ENCODE data around the gene ITGA11.

The ITGA11 gene

DNA sequence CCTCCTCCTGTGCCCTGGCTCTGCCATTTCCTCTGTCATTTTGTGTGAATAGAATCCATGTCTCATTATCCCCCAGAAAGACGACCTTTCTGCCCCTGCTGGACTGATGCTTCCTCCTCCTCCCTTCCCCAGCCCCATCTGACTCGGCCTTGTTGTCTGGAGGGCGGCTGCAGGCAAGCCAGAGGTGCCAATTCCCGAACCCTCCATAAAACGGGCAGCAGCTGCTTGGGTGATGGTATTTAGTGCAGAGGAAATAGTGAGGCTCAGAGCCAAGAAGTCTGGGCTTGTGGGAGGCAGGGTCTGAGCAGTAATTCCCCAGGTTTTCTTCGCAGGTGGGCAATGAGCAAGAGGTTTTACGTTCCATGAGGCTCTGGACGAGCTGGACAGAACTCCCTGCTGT lies 71.2 kb downstream of the ITGA11 start:
- Mint-ChIP-seq H3K9me3 (no peaks in the 10 kb centered on the region), H3K4me3 (no peak overlapping the region), H3K27me3 (peaks cover 0 to 5% of the 10 kb centered on the region in 2 donors), H3K27ac (no peak overlapping the region), H3K36me3 (ENCODE audit: insufficient read depth) (no peaks in the 10 kb centered on the region), H3K4me1 (ENCODE audit: low read depth in 2 of 2) (no peaks in the 10 kb centered on the region)
- no peak for DNase-seq
- ATAC-seq (replicated peaks), result no peak

DNA sequence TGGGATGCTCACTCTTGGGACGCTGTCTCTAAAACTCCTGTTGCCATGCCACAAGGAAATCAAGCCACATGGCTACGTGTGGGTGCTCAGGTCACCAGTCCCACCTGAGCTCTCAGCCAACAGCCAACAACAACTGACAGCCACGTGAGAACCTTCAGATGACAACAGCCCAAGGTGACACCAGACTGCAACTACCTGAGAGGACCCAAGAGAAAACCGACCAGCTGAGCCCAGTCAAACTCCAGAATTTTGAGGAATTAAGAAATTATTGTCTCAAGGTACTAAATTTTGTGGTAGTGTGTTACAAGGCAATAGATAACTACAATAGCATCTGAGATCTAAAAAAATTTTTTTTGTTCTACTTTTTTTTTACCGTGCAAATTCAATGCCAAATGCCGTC lies 75.2 kb downstream of the ITGA11 start:
- ATAC-seq (replicated peaks) (no peak), DNase-seq (no peak)
- Mint-ChIP-seq H3K4me3 (no peak overlapping the region), H3K9me3 (no peaks in the 10 kb centered on the region), H3K4me1 (ENCODE audit: low read depth in 2 of 2) (no peaks in the 10 kb centered on the region), H3K27ac (no peak overlapping the region), H3K27me3 (peaks cover 0 to 5% of the 10 kb centered on the region in 2 donors), H3K36me3 (ENCODE audit: insufficient read depth) (no peaks in the 10 kb centered on the region)

DNA sequence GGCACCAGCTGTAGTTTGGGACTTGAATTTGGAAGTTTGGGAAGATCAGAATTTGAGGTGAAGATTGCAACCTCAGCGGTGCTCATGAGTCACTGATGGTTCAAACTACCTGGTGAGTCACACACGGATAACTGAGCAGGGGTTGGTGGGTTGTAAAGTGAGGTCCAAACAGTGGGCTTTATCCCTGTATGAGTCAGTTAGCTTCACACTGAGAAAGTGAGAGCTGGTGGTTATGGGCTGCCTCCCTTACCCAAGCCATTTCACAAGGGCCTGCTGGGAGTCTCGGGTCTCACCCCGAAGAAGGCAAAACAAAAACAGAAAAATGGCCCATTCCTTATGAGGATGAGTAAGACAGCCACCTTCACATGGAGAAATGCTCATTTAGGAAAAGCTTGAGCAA lies 77.0 kb downstream of the ITGA11 start:
- Mint-ChIP-seq H3K4me3 (no peak overlapping the region), H3K27ac (no peak overlapping the region), H3K9me3 (no peaks in the 10 kb centered on the region), H3K4me1 (ENCODE audit: low read depth in 2 of 2) (no peaks in the 10 kb centered on the region), H3K27me3 (peaks cover 5 to 10% of the 10 kb centered on the region in 2 donors), H3K36me3 (ENCODE audit: insufficient read depth) (no peaks in the 10 kb centered on the region)
- ATAC-seq (replicated peaks) (no peak), DNase-seq (no peak)

DNA sequence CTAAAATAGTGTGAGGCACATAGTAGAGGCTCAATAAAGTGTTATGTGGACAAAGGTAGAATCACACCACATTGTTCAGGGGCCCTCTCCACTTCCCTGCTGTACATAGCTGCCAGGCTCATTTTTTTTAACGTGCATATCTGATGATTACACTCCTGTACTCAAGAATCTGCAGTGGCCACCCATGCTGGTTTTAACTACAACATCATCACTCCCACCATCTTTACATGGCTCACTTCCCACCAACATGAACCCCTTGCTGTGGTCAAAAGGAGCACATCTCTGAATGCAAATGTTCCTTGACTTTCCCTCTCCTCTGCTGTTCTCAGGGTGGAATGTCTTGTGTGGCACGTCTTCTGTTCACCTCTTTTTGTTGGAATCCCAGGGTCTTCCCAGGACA lies 77.7 kb downstream of the ITGA11 start:
- H3K27me3 Mint-ChIP-seq, result peaks cover 5 to 10% of the 10 kb centered on the region in 2 donors
- no peak overlapping the region for H3K4me3 Mint-ChIP-seq
- no peaks in the 10 kb centered on the region for H3K4me1 Mint-ChIP-seq (ENCODE audit: low read depth in 2 of 2)
- no peaks in the 10 kb centered on the region for H3K9me3 Mint-ChIP-seq
- no peak overlapping the region for H3K27ac Mint-ChIP-seq
- ATAC-seq (replicated peaks), result no peak
- DNase-seq, result no peak
- H3K36me3 Mint-ChIP-seq (ENCODE audit: insufficient read depth), result no peaks in the 10 kb centered on the region

DNA sequence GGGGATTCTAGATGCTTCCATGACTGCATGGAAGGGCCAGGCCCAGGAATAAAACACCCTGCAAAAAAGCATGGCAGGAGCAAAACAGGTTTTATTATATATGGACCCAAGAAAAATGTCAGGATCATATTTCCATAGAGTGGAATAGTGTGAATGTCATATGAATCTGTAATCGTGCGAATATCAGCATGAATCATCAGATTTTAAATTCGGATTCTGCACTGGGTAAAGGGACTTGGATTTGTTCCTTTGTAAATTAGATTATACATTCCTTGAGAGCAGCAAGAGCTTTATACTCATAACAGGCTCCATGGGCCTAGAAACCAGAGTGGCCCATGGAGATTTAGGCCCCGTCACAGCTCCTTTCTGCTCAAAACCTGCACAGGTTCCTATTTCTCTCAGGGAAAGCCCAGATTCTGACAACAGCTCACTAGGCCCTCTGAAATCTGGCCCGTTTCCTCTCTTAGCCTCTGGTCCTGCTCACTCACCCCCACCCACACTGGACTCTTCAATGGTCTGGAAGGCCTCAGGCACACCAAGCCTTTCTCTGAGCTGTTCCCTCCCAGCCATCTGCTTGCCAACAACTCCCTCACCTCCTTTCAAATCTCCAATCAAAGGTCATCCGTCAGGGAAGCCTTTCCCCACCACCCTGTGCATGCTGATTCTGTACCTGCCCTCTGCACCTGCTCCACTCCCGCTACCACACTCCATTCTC lies 78.4 kb downstream of the ITGA11 start:
- Mint-ChIP-seq H3K36me3 (ENCODE audit: insufficient read depth) (no peaks in the 10 kb centered on the region), H3K4me3 (no peak overlapping the region), H3K27ac (no peak overlapping the region), H3K27me3 (peaks cover 5 to 13% of the 10 kb centered on the region in 2 donors), H3K4me1 (ENCODE audit: low read depth in 2 of 2) (no peaks in the 10 kb centered on the region), H3K9me3 (no peaks in the 10 kb centered on the region)
- DNase-seq (no peak), ATAC-seq (replicated peaks) (no peak)

DNA sequence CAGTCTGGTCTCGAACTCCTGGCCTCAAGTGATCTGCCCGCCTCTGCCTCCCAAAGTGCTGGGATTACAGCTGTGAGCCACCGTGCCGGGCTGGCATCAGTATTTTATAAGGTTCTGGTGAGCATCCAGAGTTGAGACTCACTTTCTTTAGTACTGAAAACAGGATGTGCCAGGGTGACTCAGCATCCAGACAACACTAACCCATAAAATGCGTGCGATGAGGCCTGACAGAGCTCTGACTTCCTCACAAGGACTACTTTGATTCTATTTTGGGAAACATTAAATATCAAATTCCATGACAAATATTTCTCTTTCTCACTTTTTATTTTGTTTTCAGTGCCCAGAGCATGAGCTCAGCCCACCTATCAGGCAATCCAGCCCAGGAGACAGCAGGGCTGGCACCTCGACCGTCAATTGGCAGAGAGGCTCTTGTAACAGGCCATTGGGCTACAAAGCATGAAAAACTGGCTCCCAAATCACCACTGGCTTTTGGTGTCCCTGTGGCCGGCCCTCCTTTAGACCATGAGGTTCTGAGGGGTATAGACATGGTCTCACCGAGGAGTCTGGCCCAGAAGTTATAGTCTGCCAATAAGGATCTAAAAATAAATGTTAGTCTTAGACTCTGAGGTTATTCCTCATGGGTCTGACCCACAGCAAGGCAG lies 79.4 kb downstream of the ITGA11 start:
- ATAC-seq (replicated peaks), result no peak
- peaks cover 0 to 2% of the 10 kb centered on the region in 2 donors for H3K4me1 Mint-ChIP-seq (ENCODE audit: low read depth in 2 of 2)
- DNase-seq, result no peak
- no peak overlapping the region for H3K27ac Mint-ChIP-seq
- peaks cover 2 to 23% of the 10 kb centered on the region in 2 donors for H3K27me3 Mint-ChIP-seq
- no peak overlapping the region for H3K4me3 Mint-ChIP-seq
- no peaks in the 10 kb centered on the region for H3K9me3 Mint-ChIP-seq
- H3K36me3 Mint-ChIP-seq (ENCODE audit: insufficient read depth), result no peaks in the 10 kb centered on the region

DNA sequence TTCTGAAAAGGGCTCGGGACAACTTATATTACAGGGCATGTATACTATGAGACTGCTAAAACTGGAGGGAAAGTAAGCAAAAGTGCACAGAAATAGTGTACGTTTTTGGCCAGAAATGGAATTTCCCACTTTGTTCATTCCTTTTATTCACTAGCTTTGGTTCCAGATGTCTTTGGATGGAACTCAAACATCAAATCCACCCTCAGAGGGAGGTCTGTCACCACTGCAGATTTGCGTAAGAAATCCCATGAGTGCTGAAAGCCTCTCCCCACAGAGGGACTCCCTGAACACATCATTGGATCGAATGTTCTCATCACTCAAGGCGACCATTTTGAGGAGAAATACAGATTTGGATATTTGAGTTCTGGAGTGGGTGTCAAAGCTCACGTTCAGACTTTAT lies 82.8 kb downstream of the ITGA11 start:
- Mint-ChIP-seq H3K36me3 (ENCODE audit: insufficient read depth) (peaks cover 3% of the 10 kb centered on the region), H3K27me3 (peaks cover 28 to 41% of the 10 kb centered on the region in 2 donors), H3K9me3 (no peaks in the 10 kb centered on the region), H3K27ac (no peak overlapping the region), H3K4me3 (no peak overlapping the region), H3K4me1 (ENCODE audit: low read depth in 2 of 2) (peaks cover 0 to 2% of the 10 kb centered on the region in 2 donors)
- no peak for DNase-seq
- ATAC-seq (replicated peaks), result no peak

DNA sequence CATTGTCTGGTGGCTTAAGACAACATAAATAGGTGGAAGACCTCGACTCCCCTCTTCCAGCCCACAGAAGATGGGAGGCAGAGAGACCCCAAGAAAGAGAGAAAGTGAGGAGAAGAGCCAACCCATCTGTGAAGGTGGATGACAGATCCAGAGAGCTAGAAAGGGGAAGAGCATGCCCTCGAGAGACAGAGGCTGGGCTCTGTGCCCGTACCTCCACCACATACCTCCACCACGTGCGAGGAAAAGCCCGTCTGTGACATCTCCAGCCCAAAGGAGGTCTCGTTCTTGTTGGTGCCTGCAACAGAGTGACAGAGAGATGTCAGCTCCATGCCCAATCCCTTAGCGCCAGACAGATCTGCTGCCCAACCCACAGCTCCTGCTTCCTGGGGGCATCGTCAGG lies 83.4 kb downstream of the ITGA11 start:
- Mint-ChIP-seq H3K36me3 (ENCODE audit: insufficient read depth) (peaks cover 3% of the 10 kb centered on the region), H3K9me3 (no peaks in the 10 kb centered on the region)

DNA sequence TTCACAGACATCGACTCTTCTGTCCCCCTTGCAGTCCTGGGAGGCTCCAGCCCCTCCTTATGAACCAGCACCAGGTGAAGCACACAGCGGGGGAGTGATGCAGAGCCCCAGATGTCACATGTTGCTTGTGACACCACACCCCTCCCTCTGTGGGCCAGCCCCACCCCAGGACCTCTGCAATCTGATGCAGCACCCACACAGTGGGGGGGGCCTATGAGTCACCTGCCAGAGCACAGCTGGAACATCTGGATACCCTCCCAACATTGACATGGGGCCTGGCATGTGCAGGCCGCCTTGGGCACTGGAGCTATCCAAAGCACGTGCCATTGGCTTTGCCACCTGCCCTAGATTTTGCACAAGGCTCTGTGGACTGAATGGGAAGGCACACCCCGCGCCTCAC lies 83.9 kb downstream of the ITGA11 start:
- Mint-ChIP-seq H3K9me3 (no peaks in the 10 kb centered on the region), H3K36me3 (ENCODE audit: insufficient read depth) (peaks cover 3% of the 10 kb centered on the region), H3K27me3 (peaks cover 38 to 52% of the 10 kb centered on the region in 2 donors), H3K27ac (no peak overlapping the region), H3K4me1 (ENCODE audit: low read depth in 2 of 2) (peaks cover 0 to 2% of the 10 kb centered on the region in 2 donors), H3K4me3 (no peak overlapping the region)
- DNase-seq (no peak), ATAC-seq (replicated peaks) (no peak)

More for the DNA sequence above, 83.4 kb downstream of the ITGA11 start:
- Mint-ChIP-seq H3K27ac (no peak overlapping the region), H3K4me3 (no peak overlapping the region), H3K27me3 (peaks cover 33 to 47% of the 10 kb centered on the region in 2 donors), H3K4me1 (ENCODE audit: low read depth in 2 of 2) (peaks cover 0 to 2% of the 10 kb centered on the region in 2 donors)
- ATAC-seq (replicated peaks) (no peak), DNase-seq (no peak)

DNA sequence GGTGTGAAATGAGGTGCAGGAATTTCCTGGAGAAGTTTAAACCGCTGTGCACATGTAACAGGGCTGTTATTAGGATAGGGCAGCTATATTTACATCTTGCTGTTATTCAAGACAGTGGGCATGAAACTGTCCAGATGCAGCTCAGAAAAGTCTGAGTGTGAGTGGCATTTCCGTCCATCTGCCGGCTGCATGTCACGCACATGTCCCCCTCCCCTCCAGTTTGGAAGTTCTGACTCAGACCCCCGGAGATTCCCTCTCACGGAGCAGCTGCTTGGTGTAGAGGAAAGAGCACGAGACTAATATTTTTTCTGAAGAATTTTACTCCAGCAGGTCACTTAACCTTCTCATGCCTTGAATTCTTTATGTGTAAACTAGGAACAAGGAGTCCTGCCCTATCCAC lies 84.6 kb downstream of the ITGA11 start:
- no peak for DNase-seq
- Mint-ChIP-seq H3K4me1 (ENCODE audit: low read depth in 2 of 2) (peaks cover 0 to 2% of the 10 kb centered on the region in 2 donors), H3K27me3 (peaks cover 39 to 56% of the 10 kb centered on the region in 2 donors), H3K9me3 (no peaks in the 10 kb centered on the region), H3K27ac (no peak overlapping the region), H3K36me3 (ENCODE audit: insufficient read depth) (peaks cover 3% of the 10 kb centered on the region), H3K4me3 (no peak overlapping the region)
- no peak for ATAC-seq (replicated peaks)

DNA sequence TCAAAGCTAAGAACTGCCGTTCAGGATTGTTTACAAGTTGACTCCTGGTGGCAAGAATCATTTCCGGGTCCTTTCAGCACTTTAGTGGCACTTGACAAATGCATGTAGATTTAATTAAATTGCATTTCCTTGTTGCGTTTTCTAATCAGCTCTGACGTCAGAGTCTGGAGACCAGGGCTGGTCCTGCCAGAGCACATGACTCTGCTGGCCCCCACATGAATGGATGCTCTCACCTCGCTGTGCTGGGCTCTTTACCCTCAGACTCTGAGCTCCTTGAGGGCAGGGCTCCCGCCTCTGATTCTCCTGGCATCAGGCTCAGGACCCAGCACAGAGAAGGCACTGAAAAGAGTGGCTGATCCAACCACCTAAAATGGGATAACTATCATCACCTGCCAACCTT lies 85.0 kb downstream of the ITGA11 start:
- Mint-ChIP-seq H3K4me1 (ENCODE audit: low read depth in 2 of 2) (peaks cover 0 to 2% of the 10 kb centered on the region in 2 donors), H3K27ac (no peak overlapping the region), H3K36me3 (ENCODE audit: insufficient read depth) (peaks cover 3% of the 10 kb centered on the region), H3K9me3 (no peaks in the 10 kb centered on the region), H3K4me3 (no peak overlapping the region), H3K27me3 (peaks cover 39 to 60% of the 10 kb centered on the region in 2 donors)
- no peak for DNase-seq
- no peak for ATAC-seq (replicated peaks)

DNA sequence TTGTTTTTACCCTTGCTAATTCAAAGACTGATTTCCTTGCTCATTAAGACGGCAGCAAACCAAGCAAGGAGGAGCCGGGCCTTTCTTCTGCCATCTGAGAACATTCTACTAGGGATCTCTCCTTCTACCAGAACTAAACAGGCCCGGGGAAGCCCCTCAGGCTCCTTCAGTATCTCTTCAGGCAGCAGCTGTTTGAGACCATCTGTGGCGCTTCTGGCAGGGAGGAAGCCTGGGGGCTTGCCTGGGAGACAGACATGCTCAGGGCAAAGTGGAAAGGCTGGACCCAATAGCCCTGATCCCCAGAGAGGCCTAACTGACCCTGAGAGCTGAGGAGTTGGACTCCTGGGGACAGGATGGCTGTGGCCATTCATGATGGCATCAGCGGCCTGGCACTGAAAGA lies 86.5 kb downstream of the ITGA11 start:
- Mint-ChIP-seq H3K9me3 (no peaks in the 10 kb centered on the region), H3K36me3 (ENCODE audit: insufficient read depth) (peaks cover 3% of the 10 kb centered on the region), H3K27ac (no peak overlapping the region), H3K4me3 (no peak overlapping the region), H3K27me3 (peaks cover 39 to 65% of the 10 kb centered on the region in 2 donors), H3K4me1 (ENCODE audit: low read depth in 2 of 2) (peaks cover 0 to 2% of the 10 kb centered on the region in 2 donors)
- ATAC-seq (replicated peaks) (no peak), DNase-seq (no peak)

DNA sequence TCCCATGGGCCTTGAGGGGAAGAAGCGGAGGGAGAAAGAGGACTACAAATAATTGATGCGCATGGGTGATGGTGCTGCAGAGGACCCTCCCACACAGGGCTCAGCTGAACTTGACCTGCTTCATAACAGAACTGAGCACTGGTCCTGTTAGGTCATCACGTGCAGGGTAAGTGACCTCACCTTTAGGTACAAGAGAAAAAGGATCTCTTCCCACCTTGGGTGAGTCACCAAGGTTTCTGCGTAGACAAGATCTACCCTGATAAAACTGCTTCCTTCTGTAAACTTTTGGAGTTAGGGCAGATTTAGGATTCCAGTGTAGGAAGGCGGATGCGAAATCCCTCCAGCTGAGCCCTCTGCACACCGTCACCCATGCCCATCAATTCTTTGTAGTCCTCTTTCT lies 87.4 kb downstream of the ITGA11 start:
- Mint-ChIP-seq H3K27ac (no peak overlapping the region), H3K27me3 (peaks cover 39 to 73% of the 10 kb centered on the region in 2 donors), H3K9me3 (no peaks in the 10 kb centered on the region), H3K4me1 (ENCODE audit: low read depth in 2 of 2) (peaks cover 0 to 2% of the 10 kb centered on the region in 2 donors), H3K36me3 (ENCODE audit: insufficient read depth) (peaks cover 3% of the 10 kb centered on the region), H3K4me3 (no peak overlapping the region)
- DNase-seq, result no peak
- no peak for ATAC-seq (replicated peaks)

DNA sequence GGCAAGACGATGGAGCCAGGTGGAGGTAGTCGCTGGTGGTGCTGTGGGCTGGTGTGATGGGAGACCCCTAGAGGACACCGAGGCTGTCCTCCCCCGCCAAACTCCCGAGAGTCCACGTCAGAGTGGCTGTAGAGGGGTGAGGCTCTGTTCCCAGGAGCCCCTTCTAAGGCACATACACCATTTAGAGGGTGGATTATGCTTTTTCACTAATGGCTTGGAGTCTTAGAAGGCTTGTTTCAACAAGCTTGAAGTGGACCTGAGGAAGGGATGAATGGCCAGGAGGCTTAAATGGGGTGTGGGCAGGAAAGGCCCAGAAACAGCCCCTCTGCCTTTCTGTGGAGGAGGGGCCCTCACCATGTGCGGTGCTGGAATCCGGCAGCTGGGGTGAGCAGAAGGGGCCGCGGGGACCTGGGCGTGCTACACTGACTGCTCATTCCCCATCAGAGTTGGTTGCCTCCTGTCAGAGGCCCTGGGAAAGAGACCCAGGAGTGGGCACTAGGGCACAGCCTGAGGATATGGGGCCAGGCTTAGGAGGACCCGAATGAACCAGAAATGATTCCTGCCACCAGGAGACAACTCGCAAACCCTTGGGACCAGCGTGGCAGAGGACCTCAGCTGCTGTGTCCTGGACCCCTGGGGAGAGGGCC lies 88.3 kb downstream of the ITGA11 start:
- Mint-ChIP-seq H3K27me3 (peaks cover 39 to 71% of the 10 kb centered on the region in 2 donors), H3K4me3 (no peak overlapping the region), H3K27ac (no peak overlapping the region), H3K9me3 (no peaks in the 10 kb centered on the region), H3K36me3 (ENCODE audit: insufficient read depth) (peaks cover 3% of the 10 kb centered on the region), H3K4me1 (ENCODE audit: low read depth in 2 of 2) (peaks cover 0 to 2% of the 10 kb centered on the region in 2 donors)
- no peak for DNase-seq
- ATAC-seq (replicated peaks), result no peak
